Gastroesophageal sphincter (tissue), 3 donors: ENCODE results near the gene LRRC28.

Source experiments
- CTCF ChIP-seq, 4 experiments: fragments of 200-600 bp in 2 of 4; fragments of 450-650 bp in 2 of 4; sonication (generic) in 1 of 4; IDR thresholded peaks; one replicate each; pipeline ENCODE4 v1.5.1; 2017 to 2019; ENCODE audit warnings: antibody characterized with exemption in 4 of 4, mild to moderate bottlenecking in 2 of 4, moderate library complexity in 2 of 4
- EP300 ChIP-seq: sonication (generic); formaldehyde crosslinking; IDR thresholded peaks from one replicate; pipeline ENCODE4 v1.6.1; 2017; ENCODE audit warnings: antibody characterized with exemption, mild to moderate bottlenecking
- POLR2A ChIP-seq, 2 donors: fragments of 450-650 bp; IDR thresholded peaks; one replicate each; pipeline ENCODE4 v1.6.1; 2017; ENCODE audit warnings: antibody characterized with exemption in 2 of 2, mild to moderate bottlenecking in 2 of 2, moderate library complexity in 1 of 2
- POLR2AphosphoS5 ChIP-seq: sonication (generic); formaldehyde crosslinking; IDR thresholded peaks from one replicate; pipeline ENCODE4 v1.6.1; 2017; ENCODE audit warnings: antibody characterized with exemption

DNA sequence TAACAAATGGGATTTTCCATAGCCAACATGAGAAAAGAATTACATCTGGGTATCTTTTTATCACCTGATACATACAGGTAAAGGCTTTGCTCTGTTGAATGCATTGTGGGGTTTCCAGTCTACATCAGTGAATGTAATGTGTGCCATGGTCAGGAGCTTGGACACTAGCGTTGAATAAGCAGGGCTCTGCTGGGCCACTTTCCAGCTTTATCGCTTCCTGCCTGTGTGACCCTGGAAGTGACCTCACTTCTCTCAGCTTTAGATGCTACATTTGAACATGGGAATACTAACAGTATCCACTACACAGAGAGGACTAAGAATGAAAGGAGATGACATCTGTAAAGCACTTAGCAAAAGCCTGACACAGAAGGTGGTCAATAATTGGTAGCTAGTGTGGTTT, 42.0 kb upstream of the LRRC28 start:
- no peak for TF ChIP-seq POLR2A (IDR thresholded peaks at IDR 0.05)
- TF ChIP-seq CTCF (IDR thresholded peaks at IDR 0.05): no peak
- no peak for TF ChIP-seq POLR2AphosphoS5
- TF ChIP-seq EP300: no peak
